Suprapubic skin (tissue), 4 donors: ENCODE measurements around the gene AP1M1.

ENCODE experiments used
- CTCF ChIP-seq, 2 donors: fragments of 200-600 bp in 1 of 2; fragments of 450-650 bp in 1 of 2; sonication (generic) in 1 of 2; IDR thresholded peaks; one replicate each; pipeline ENCODE4 v1.5.1; 2016 to 2019; ENCODE audit warnings: antibody characterized with exemption in 2 of 2, mild to moderate bottlenecking in 1 of 2, moderate library complexity in 1 of 2
- EP300 ChIP-seq: sonication (generic); formaldehyde crosslinking; IDR thresholded peaks from one replicate; pipeline ENCODE4 v1.6.1; 2017; ENCODE audit warnings: antibody characterized with exemption
- POLR2AphosphoS5 ChIP-seq, 3 donors: sonication (generic); formaldehyde crosslinking; IDR thresholded peaks; one replicate each; pipeline ENCODE4 v1.6.1; 2017; ENCODE audit warnings: antibody characterized with exemption in 3 of 3

GRCh38 chr19:16222806-16223205, 25.1 kb downstream of the AP1M1 start:
- no peak for TF ChIP-seq CTCF (IDR thresholded peaks at IDR 0.05)
- no peak for TF ChIP-seq POLR2AphosphoS5 (IDR thresholded peaks at IDR 0.05)
- TF ChIP-seq EP300: no peak
